BJ (cell line): ENCODE results near the gene CAMSAP3. TPM values are rescaled to one million over a fixed set of nuclear protein-coding genes. Genes with fewer than 3 reads are reported as not detected.

Experiments used
- CTCF ChIA-PET: fragments of 350-600 bp; formaldehyde crosslinking; extraction: SDS; loops from one replicate; lab custom pipeline; 2021; ENCODE audit warnings: antibody characterized with exemption, inconsistent platforms; lab: Yijun Ruan, JAX
- POLR2A ChIA-PET: fragments of 300-600 bp; sonication (Branson Sonifier 250); formaldehyde crosslinking; extraction: SDS; loops from one replicate; lab custom pipeline; 2021; ENCODE audit warnings: antibody characterized with exemption; lab: Charles Lee
- DNase-seq: peaks from one replicate; pipeline ENCODE4 v3.0.0-alpha.2; 2011; ENCODE audit warnings: low read depth
- H3K27me3 ChIP-seq: 2 replicates; pipeline ENCODE4 v1.6.0; 2011; ENCODE audit warnings: low read length; ENCODE audit not compliant: control insufficient read depth, insufficient read depth
- H3K36me3 ChIP-seq: 2 replicates; pipeline ENCODE4 v1.5.1; 2011; ENCODE audit warnings: low read length; ENCODE audit not compliant: control insufficient read depth, insufficient read depth
- H3K4me3 ChIP-seq: 2 replicates; pipeline ENCODE4 v1.5.1; 2011; ENCODE audit warnings: low read depth, mild to moderate bottlenecking, control low read depth, low read length
- CTCF ChIP-seq: IDR thresholded peaks from 2 replicates; pipeline ENCODE4 v1.5.1; 2011; ENCODE audit warnings: low read depth, mild to moderate bottlenecking, control low read depth, inconsistent platforms, low read length, moderate library complexity; ENCODE audit not compliant: insufficient read depth
- polyA plus RNA-seq: library from polyadenylated mRNA; depleted of rRNA; stranded (reverse); fragments of >200 nt; gene quantifications from 2 replicates; pipeline ENCODE4 v1.2.3, GENCODE V29; 2011

Gene CAMSAP3
- polyA plus RNA-seq, 1 experiment = not detected

- peaks cover 26% of the 10 kb centered on the region for H3K36me3 ChIP-seq
- POLR2A ChIA-PET = no interaction called here
- TF ChIP-seq CTCF = no peak
Measured at GRCh38 chr19:7622933-7623685, 27.4 kb downstream of the CAMSAP3 start.

GRCh38 chr19:7623725-7624603 is 28.3 kb downstream of the CAMSAP3 start:
- CTCF ChIA-PET = interaction anchor here (1.2 kb wide), 1 partner anchor 56 kb away, joined by 4 read pairs; no protein-coding TSS in a partner anchor
- peaks cover 22% of the 10 kb centered on the region for H3K36me3 ChIP-seq
- H3K27me3 ChIP-seq = no peaks in the 10 kb centered on the region
- POLR2A ChIA-PET = no interaction called here
- no peak for DNase-seq
- H3K4me3 ChIP-seq = no peak overlapping the region
- no peak for TF ChIP-seq CTCF

More at GRCh38 chr19:7622933-7623685, 27.4 kb downstream of the CAMSAP3 start:
- no peak for DNase-seq
- CTCF ChIA-PET = interaction anchor here (1.2 kb wide), 1 partner anchor 55 kb away, joined by 4 read pairs; no protein-coding TSS in a partner anchor
- Histone ChIP-seq H3K4me3 (no peak overlapping the region), H3K27me3 (no peaks in the 10 kb centered on the region)

GRCh38 chr19:7624810-7625209 is 29.1 kb downstream of the CAMSAP3 start:
- Histone ChIP-seq H3K4me3 (no peak overlapping the region), H3K27me3 (no peaks in the 10 kb centered on the region), H3K36me3 (peaks cover 22% of the 10 kb centered on the region)
- ChIA-PET POLR2A (no interaction called here), CTCF (no interaction called here)
- no peak for TF ChIP-seq CTCF
- DNase-seq = no peak

GRCh38 chr19:7625763-7626372 is 30.2 kb downstream of the CAMSAP3 start:
- no peak overlapping the region for H3K4me3 ChIP-seq
- H3K27me3 ChIP-seq = no peaks in the 10 kb centered on the region
- TF ChIP-seq CTCF = no peak
- no peak for DNase-seq
- CTCF ChIA-PET = no interaction called here
- H3K36me3 ChIP-seq = peaks cover 20% of the 10 kb centered on the region
- POLR2A ChIA-PET = no interaction called here

GRCh38 chr19:7627166-7627565 is 31.5 kb downstream of the CAMSAP3 start:
- ChIA-PET CTCF (interaction anchor here (1.0 to 1.7 kb wide), 3 partner anchors 25 to 173 kb away, joined by 3 to 4 read pairs (median 4); partner anchors contain the start of gene TRAPPC5), POLR2A (no interaction called here)
- Histone ChIP-seq H3K27me3 (no peaks in the 10 kb centered on the region), H3K36me3 (peaks cover 12% of the 10 kb centered on the region), H3K4me3 (no peak overlapping the region)
- no peak for DNase-seq
- no peak for TF ChIP-seq CTCF
